Activated CD8-positive, alpha-beta T cell treated with anti-CD3 and anti-CD28 coated beads for 36 hours (primary cell): ENCODE results near the gene PIGC. TPM values are rescaled to one million over a fixed set of nuclear protein-coding genes. Genes with fewer than 3 reads are reported as not detected.

Source experiments
- ATAC-seq: fragments of 200-7000 bp; cut with Tn5 transposase; one replicate; pipeline ENCODE4 v1.10.0; 2021; ENCODE audit warnings: mild to moderate bottlenecking, moderate library complexity
- CTCF ChIA-PET: fragments of 350-600 bp; sonication (Branson Sonifier 250); formaldehyde crosslinking; loops from one replicate; lab custom pipeline; 2021; ENCODE audit warnings: antibody characterized with exemption; lab: Charles Lee
- POLR2A ChIA-PET: fragments of 350-600 bp; sonication (Branson Sonifier 250); formaldehyde crosslinking; loops from one replicate; lab custom pipeline; 2021; ENCODE audit warnings: antibody characterized with exemption; lab: Charles Lee
- DNase-seq: peaks from one replicate; pipeline ENCODE4 v3.0.0-alpha.2; 2020
- H3K27ac Mint-ChIP-seq: one replicate; pipeline ENCODE4 v1.8.0; 2021; ENCODE audit warnings: mild to moderate bottlenecking, mixed read lengths
- H3K27me3 Mint-ChIP-seq: one replicate; pipeline ENCODE4 v1.8.0; 2021; ENCODE audit warnings: mixed read lengths
- H3K36me3 Mint-ChIP-seq: one replicate; pipeline ENCODE4 v1.8.0; 2021; ENCODE audit warnings: low read depth, mixed read lengths
- H3K4me1 Mint-ChIP-seq: one replicate; pipeline ENCODE4 v1.8.0; 2021; ENCODE audit warnings: low read depth, mixed read lengths
- H3K4me3 Mint-ChIP-seq: one replicate; pipeline ENCODE4 v1.8.0; 2021; ENCODE audit warnings: mild to moderate bottlenecking, moderate library complexity, mixed read lengths
- H3K9me3 Mint-ChIP-seq: one replicate; pipeline ENCODE4 v1.8.0; 2021; ENCODE audit warnings: mixed read lengths
- CTCF ChIP-seq: fragments of 200-600 bp; IDR thresholded peaks from one replicate; pipeline ENCODE4 v1.8.0; 2022; ENCODE audit warnings: antibody characterized with exemption, mild to moderate bottlenecking
- intact Hi-C: fragments of 100-400 bp; cut with micrococcal nuclease; formaldehyde crosslinking; loops from one replicate; pipeline ENCODE4 v1.10.0; 2022
- total RNA-seq, 2 experiments: library from RNA; stranded (reverse); gene quantifications; one replicate each; pipeline ENCODE4 v1.2.3, GENCODE V29; 2021

PIGC gene
- 10 to 100 TPM; 17.8 to 19.5 TPM for total RNA-seq

- DNase-seq: peak; percentile 94
- Mint-ChIP-seq H3K4me3 (peak within 1 kb of the TSS; percentile 87), H3K27me3 (no peaks in the 10 kb centered on the region), H3K4me1 (peaks cover 35% of the 10 kb centered on the region), H3K9me3 (no peaks in the 10 kb centered on the region), H3K36me3 (peaks cover 26% of the 10 kb centered on the region), H3K27ac (peak within 1 kb of the TSS; percentile 92)
- CTCF ChIA-PET: interaction anchor here (0.6 to 8.2 kb wide), 32 partner anchors 9 to 643 kb away, joined by 3 to 90 read pairs (median 3); partner anchors contain the start of genes C1orf105 and SUCO
- POLR2A ChIA-PET: no interaction called here
- peak; percentile 99 for ATAC-seq
- intact Hi-C loops: loop anchor here (5.0 kb wide), 1 partner anchor 442 kb away; no protein-coding TSS in a partner anchor
- peak; percentile 85 for TF ChIP-seq CTCF
These were observed at the start of gene PIGC for GRCh38 chr1:172443666-172444453. Gene PIGC, minus strand, starts transcription at chr1:172444069. Its CDS starts 1,447 bp downstream, at chr1:172442622.

- no peak for TF ChIP-seq CTCF
- intact Hi-C loops: no loop called here
- H3K36me3 Mint-ChIP-seq: no peaks in the 10 kb centered on the region
- CTCF ChIA-PET: no interaction called here
- H3K4me3 Mint-ChIP-seq: no peak overlapping the region
- peaks cover 5% of the 10 kb centered on the region for H3K4me1 Mint-ChIP-seq
- no peaks in the 10 kb centered on the region for H3K9me3 Mint-ChIP-seq
- ATAC-seq (no peak), DNase-seq (no peak)
- no peak overlapping the region for H3K27ac Mint-ChIP-seq
- POLR2A ChIA-PET: no interaction called here
- peaks cover 10% of the 10 kb centered on the region for H3K27me3 Mint-ChIP-seq
These were observed 48.6 kb upstream of the PIGC start for GRCh38 chr1:172492421-172492820.

GRCh38 chr1:172489847-172490246, 46.0 kb upstream of the PIGC start:
- ChIA-PET CTCF (no interaction called here), POLR2A (no interaction called here)
- intact Hi-C loops: no loop called here
- Mint-ChIP-seq H3K27ac (no peak overlapping the region), H3K27me3 (peaks cover 10% of the 10 kb centered on the region), H3K9me3 (no peaks in the 10 kb centered on the region), H3K36me3 (no peaks in the 10 kb centered on the region), H3K4me3 (no peak overlapping the region), H3K4me1 (peaks cover 6% of the 10 kb centered on the region)
- TF ChIP-seq CTCF: no peak
- ATAC-seq: no peak
- DNase-seq: no peak

GRCh38 chr1:172488393-172488792, 44.5 kb upstream of the PIGC start:
- no peak for TF ChIP-seq CTCF
- ChIA-PET POLR2A (no interaction called here), CTCF (interaction anchor here (1.1 kb wide), 1 partner anchor 45 kb away, joined by 3 read pairs; the partner anchor contains the start of gene PIGC)
- intact Hi-C loops: no loop called here
- Mint-ChIP-seq H3K27ac (no peak overlapping the region), H3K4me3 (no peak overlapping the region), H3K9me3 (no peaks in the 10 kb centered on the region), H3K27me3 (peaks cover 10% of the 10 kb centered on the region), H3K4me1 (peaks cover 6% of the 10 kb centered on the region), H3K36me3 (no peaks in the 10 kb centered on the region)
- ATAC-seq (no peak), DNase-seq (no peak)

- no peaks in the 10 kb centered on the region for H3K36me3 Mint-ChIP-seq
- H3K4me1 Mint-ChIP-seq: peaks cover 6% of the 10 kb centered on the region
- intact Hi-C loops: no loop called here
- peaks cover 10% of the 10 kb centered on the region for H3K27me3 Mint-ChIP-seq
- H3K27ac Mint-ChIP-seq: no peak overlapping the region
- H3K9me3 Mint-ChIP-seq: no peaks in the 10 kb centered on the region
- ChIA-PET CTCF (interaction anchor here (1.2 kb wide), 1 partner anchor 20 kb away, joined by 3 read pairs; no protein-coding TSS in a partner anchor), POLR2A (interaction anchor here (1.5 kb wide), 1 partner anchor 14 kb away, joined by 3 read pairs; no protein-coding TSS in a partner anchor)
- H3K4me3 Mint-ChIP-seq: no peak overlapping the region
- DNase-seq (no peak), ATAC-seq (no peak)
- no peak for TF ChIP-seq CTCF
These were observed 43.7 kb upstream of the PIGC start for GRCh38 chr1:172487550-172487949.
